Measurements from ENCODE around the gene SLC15A1.
"Not testable (repeated sequence)": the region's sequence is repeated elsewhere in the genome, so short reads cannot be mapped to it uniquely, and the experiment has no call there.

Gene SLC15A1

DNA sequence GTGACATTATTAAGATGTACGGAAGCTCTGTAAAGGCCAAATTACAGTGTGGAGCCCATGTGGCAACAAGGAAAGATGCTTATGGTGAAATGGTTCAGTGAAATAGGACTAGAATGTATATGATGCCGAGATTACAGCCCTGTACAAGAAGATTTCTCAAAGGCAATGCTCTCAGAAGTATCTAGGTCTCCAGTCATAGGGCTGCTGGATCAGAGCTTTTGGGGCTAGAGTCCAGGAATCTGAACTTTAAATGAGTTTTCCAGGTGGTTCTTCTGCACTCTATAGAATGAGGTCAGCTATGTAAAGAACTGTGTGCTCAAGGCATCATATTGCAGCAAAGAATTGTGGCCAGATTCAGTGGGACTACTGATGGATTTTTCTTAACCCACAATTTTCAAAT lies 100.2 kb downstream of the SLC15A1 start:
- FAIRE-seq, result no peak

DNA sequence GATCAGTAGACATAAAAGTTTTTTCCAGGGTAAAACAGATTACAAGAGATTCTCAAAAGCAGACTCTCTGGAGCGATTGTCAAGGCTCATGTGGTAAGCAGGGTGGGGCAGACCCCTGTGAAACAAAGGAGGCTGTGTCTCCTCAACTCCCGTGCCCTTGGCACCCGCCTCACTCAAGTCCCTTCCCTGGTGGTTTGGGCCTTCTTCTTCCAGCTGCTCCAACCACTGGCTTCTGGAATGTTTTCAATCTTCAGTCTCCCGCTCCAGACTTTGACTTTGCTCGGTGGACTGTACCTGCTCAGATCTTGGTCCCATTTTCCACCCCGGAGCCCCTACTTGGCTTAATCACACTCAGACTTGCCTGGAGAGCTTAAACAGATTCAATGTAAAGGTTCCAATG lies 100.7 kb downstream of the SLC15A1 start:
- no peak for FAIRE-seq

DNA sequence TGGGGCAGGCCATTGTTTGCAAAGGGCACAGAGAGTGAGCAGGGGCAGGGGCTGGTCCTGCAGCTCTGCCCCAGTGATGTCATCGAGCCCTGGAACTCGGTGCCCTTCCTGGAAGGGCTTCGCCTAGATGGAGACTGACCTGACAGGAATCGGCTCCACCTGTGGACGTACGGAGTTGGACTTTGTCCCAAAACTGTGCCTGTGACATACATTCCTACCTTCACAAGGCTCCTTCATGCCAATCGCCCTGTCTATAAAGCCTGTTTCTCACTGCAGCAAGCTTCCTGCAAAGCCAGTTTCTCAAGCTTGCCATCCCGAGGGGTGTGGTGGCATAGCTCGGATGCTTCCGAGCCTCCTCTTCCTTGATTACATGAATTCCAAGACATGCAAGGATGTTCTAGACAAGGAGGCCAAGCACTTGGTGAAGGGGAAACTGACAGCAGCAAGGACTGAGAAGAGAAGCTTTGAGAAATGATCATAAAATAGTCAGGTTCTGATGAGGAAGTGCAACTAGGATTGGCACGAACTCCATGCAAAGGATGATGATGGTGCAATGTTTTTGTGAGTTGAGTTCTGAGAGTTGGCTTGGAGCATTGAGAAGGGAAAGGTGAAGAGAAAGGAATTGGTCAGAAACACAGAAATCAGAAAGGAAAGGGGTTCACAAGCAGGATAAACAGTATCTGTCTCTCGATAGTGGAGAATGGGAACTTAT lies 101.9 kb downstream of the SLC15A1 start:
- FAIRE-seq, result peak; percentile 45

DNA sequence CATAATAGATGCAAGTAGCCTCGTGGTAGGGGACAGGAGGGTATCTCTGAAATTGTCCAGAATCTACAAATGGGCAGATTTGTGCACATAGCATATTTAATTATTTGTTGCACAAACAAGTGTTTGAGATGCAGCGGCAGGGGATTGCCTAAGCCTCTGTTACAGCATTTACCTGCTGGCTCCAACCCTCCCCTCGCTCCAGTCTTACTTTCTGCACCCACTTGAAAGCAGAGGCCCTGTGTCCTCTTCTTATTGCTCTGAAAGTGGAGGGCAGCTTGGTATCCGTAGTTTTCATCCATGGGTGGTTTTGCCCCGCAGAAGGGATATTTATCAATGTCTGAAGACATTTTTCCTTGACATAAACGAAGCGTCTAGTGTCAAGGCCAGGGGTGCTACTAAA lies 102.6 kb downstream of the SLC15A1 start:
- FAIRE-seq, result no peak

DNA sequence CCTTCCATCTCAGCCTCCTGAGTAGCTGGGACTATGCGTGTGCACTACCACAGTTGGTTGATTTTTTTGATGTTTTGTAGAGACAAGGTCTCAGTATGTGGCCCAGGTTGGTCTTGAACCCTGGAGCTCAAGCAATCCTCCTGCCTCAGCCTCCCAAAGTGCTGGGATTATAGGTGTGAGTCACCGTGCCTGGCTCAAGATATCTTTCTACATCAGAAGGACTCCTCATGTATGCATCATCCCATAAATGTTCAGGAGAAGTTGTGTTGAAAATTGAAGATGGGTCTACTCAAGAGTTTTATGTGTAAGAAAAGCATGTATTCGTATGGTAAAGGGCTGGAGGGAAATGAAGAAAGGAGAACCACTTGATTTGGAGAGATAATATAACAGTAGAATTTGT lies 103.8 kb downstream of the SLC15A1 start:
- no peak for FAIRE-seq

DNA sequence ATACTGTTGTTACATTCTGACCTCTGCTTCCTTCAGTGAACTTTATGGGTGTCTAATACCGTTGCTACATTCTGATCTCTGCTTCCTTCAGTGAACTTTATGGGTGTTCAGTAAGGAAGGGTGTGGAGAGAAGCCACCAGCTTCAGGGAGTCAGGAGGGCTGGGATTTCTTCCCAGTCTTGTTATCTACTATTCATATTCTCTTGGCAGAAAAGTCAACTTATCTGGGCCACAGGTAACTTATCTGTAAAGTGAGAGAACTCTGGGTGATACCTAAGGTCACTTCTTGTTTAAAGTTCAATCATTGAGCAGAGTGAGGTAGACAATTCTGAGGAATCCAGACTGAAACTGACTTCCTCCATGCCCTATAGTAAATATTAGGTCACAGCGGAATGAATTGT lies 104.3 kb downstream of the SLC15A1 start:
- peak; percentile 79 for FAIRE-seq

- FAIRE-seq, result no peak
Observed at GRCh38 chr13:98647121-98647520, 105.4 kb downstream of the SLC15A1 start.

DNA sequence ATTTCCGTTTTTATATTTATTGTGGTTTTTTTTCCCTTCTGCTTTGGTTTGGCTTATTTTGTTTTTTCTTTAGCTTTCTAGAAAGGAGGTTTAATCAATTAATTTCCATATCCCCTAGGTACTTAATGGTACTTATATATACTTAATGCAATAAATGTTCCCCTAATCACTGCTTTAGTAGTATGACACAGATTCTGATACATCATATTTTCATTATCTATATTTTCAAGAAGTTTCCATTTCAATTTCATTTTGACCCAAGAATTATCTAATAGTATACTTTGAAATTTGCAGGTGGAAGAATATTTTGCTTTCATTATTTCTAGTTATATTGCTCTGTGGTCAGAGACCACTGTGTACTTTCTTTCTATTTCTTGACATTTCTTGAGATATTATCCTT lies 109.0 kb downstream of the SLC15A1 start:
- FAIRE-seq, result no peak

GRCh38 chr13:98641075-98641474 lies 111.4 kb downstream of the SLC15A1 start:
- FAIRE-seq, result no peak

DNA sequence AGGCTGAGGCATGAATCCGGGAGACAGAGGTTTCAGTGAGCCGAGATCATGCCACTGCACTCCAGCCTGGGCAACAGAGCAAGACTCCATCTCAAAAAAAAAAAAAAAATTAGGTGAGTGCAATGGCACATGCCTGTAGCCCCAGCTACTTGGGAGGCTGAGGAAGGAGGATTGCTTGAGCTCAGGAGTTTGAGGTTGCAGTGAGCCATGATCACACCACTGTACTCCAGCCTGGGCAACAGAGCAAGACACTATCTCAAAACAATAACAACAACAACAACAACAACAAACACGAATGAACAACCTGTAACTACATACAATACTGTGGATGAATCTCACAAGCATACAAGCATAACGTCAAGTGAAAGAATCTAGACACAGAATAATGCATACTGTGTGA lies 112.7 kb downstream of the SLC15A1 start:
- not testable (repeated sequence) for FAIRE-seq

GRCh38 chr13:98638352-98638751 lies 114.1 kb downstream of the SLC15A1 start:
- not testable (repeated sequence) for FAIRE-seq

Measured in colon (tissue), 2 donors.